G401 (cell line): ENCODE data around the gene POTEF. TPM values are rescaled to one million over a fixed set of nuclear protein-coding genes. Genes with fewer than 3 reads are reported as not detected.
"Not testable (repeated sequence)": the region's sequence is repeated elsewhere in the genome, so short reads cannot be mapped to it uniquely, and the experiment has no call there.

ENCODE experiments used
- DNase-seq: peaks from one replicate; pipeline ENCODE4 v3.0.0-alpha.2; 2015; ENCODE audit warnings: low spot score
- in situ Hi-C: cut with HindIII; loops from 2 replicates; pipeline ENCODE4 v1.10.0; 2016; ENCODE audit warnings: low sequenced_read_pairs, mixed read lengths
- total RNA-seq: library from RNA; depleted of rRNA; stranded (reverse); fragments of >200 nt; shearing (Covaris generic); gene quantifications from 2 replicates; pipeline ENCODE4 v1.2.3, GENCODE V29; 2014

POTEF gene
- total RNA-seq, 1 experiment from 2014 or later, result 0.10 TPM

DNA sequence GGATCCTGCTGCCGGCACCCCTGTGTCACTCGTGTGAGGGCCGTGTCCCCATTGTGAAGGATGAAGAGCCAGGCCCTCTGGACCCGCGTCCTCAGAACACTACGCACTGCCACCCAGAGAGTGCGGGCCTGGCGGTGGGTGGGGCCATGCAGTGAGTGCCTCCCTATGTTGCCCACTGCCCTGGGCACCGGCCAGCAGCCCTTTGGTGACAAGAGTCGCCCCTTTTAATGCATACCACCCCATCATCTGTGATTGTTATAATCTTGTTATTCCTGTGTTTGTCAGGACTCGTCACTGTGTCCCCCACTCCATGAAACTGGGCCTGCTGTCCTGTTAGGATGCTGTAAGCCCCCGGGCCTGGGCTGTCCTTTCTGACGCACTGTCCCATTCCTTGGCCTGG, 9.3 kb upstream of the POTEF start:
- DNase-seq, in situ Hi-C loops: not testable (repeated sequence)

DNA sequence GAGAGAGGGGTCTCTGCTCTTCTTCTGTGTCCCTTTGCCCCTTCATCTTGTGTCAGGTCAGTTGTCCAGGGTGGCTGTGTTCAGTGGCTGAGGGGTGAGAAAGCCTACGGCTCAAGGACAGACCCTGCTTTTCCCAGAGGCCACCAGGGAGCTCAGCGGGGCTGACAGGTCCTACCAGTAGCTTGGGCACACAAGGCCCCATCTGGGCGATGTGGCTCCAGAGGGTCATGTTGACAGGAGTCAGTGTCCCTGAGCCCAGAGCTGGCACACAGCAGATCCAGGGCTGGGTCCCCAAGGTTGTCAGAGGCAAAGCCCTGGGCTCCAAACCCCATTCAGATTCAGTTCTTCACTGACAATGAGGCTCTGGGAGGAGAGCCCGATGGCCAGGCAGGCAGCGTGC, 8.1 kb upstream of the POTEF start:
- in situ Hi-C loops, DNase-seq: not testable (repeated sequence)

- in situ Hi-C loops, result not testable (repeated sequence)
Measured at GRCh38 chr2:130136546-130136945, 7.5 kb upstream of the POTEF start.

GRCh38 chr2:130135692-130136541, 6.9 kb upstream of the POTEF start:
- in situ Hi-C loops, result no loop called here
- DNase-seq, result no peak

More at GRCh38 chr2:130136546-130136945, 7.5 kb upstream of the POTEF start:
- not testable (repeated sequence) for DNase-seq

- DNase-seq, in situ Hi-C loops: not testable (repeated sequence)
Measured at GRCh38 chr2:130128464-130128863, 558 bp downstream of the POTEF start.

DNA sequence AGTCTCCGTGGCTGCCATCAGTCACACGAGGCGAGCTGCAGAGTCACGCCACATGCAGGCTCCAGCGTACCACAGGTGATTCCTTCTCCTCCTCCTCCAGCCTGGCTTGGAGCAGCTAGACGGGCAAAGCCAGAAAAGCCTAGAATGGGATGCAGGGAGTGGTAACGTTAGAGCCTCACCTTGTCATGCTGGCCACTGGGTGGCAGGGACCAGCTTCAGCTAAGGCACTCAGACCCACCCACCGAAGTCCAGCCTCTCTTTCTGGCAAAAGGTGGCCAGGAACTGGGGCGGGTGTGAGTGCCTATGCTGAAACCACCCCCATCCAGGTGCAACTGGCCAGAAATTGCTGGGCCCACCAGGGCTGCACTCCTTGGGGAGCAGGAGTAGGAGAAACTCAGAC, 1.3 kb downstream of the POTEF start:
- in situ Hi-C loops, DNase-seq: not testable (repeated sequence)

DNA sequence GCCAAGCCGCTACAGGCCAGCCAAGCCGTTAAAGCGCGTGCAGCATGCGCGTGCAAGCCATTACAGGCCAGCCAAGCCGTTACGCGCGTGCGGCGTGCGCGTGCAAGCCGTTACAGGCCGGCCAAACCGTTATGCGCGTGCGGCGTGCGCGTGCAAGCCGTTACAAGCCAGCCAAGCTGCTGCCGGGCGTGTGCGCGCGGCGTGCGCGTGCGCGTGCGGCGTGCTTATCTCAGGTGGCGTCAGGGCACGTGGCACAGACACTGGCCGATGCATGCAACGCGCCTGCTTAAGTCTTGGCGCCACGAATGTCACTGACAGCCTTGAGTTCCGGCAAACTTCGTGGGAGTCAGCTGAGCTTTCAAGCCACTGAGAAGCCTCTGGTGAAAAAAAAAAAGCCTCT, 8.1 kb downstream of the POTEF start:
- in situ Hi-C loops, result not testable (repeated sequence)

GRCh38 chr2:130102597-130103363, 26.2 kb downstream of the POTEF start:
- in situ Hi-C loops, DNase-seq: not testable (repeated sequence)

More for the DNA sequence above, 8.1 kb downstream of the POTEF start:
- DNase-seq, result not testable (repeated sequence)

- in situ Hi-C loops, DNase-seq: not testable (repeated sequence)
Measured at GRCh38 chr2:130062645-130063044, 66.4 kb downstream of the POTEF start.

DNA sequence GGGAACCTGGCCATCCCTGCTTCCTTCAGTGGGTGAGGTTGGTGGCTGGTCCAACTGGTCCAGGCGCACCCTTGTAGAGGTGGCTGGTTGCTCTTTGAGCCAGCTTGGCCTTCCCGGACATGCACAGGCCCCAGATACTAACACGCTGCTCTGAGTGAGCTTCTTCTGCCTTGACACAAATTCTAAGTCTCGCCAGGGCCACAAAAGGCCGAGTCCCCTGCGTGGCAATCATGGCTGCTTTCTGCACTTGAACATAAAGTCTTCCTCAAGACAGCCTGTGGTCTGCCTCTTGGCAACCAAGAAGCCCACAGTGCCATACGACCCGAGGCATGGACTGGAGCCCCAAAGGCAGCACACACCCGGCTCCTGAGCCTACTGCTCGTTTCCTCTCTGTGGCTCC, 69.0 kb downstream of the POTEF start:
- DNase-seq, in situ Hi-C loops: not testable (repeated sequence)

DNA sequence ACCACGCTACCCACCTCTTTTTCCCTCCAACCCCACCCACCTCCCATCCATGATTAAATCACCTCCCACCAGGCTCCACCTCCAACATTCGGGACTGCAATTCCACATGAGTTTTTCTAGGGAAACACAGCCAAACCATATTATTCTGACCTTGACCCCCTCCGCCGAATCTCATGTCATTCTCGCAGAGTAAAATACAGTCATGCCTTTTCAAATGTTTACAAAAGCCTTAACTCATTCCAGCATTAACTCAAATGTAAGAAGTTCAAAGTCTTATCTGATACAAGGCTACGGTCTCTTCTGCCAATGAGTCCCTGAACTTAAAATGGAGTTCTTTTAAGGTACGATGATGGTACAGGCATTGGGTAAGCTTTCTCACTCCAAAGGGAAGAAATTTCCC, 72.7 kb downstream of the POTEF start:
- DNase-seq, in situ Hi-C loops: not testable (repeated sequence)

- in situ Hi-C loops, DNase-seq: not testable (repeated sequence)
Measured at GRCh38 chr2:130053217-130053911, 75.7 kb downstream of the POTEF start.

DNA sequence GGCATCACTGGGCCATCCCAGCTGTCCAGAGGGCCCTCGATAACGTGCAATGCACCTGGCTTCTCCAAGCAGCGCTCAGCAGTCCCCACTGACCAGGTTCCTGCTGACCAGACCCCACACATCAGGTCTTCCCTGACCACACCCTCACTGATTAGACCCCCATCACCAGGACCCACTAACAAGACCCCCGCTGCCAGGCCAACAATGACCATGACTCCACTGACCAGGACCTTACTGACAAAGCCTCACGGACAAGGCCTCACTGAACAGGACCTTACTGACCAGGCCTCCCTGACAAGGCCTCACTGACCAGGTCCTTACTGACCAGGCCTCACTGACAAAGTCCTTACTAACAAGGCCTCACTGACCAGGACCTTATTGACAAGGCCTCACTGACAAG, 76.6 kb downstream of the POTEF start:
- DNase-seq, in situ Hi-C loops: not testable (repeated sequence)

- DNase-seq, in situ Hi-C loops: not testable (repeated sequence)
Measured at GRCh38 chr2:130048422-130048821, 80.6 kb downstream of the POTEF start.

- DNase-seq, in situ Hi-C loops: not testable (repeated sequence)
Measured at GRCh38 chr2:130038265-130038603, 90.8 kb downstream of the POTEF start.

DNA sequence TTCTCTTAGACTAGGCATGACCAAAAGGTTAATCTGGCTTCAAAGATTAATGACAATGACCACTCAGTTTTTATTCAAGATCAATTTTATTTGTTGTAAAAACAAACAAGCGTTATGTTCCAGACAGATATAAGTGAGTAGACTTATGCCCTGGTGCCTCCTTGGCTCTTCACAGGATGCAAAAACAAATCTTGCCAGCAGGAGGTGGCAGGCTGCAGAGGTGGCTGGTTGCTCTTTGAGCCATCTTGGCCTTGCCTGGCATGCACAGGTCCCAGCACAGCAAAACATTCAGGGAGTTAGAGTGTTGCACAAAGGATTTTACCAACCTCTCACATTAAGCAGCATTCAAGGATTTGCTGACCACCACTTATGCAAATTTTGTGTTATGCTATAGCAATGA, 103.1 kb downstream of the POTEF start:
- DNase-seq, in situ Hi-C loops: not testable (repeated sequence)
